Right renal pelvis (tissue), 4 donors: ENCODE results near the gene SLX9. TPM values are rescaled to one million over a fixed set of nuclear protein-coding genes. Genes with fewer than 3 reads are reported as not detected.
"Not testable (repeated sequence)": the region's sequence is repeated elsewhere in the genome, so short reads cannot be mapped to it uniquely, and the experiment has no call there.

Source experiments
- DNase-seq, 4 donors: peaks; one replicate each; pipeline ENCODE4 v3.0.0-alpha.2; 2013; ENCODE audit warnings: low read depth in 4 of 4, low spot score in 3 of 4, missing footprints in 1 of 4
- polyA plus RNA-seq, 4 donors: library from polyadenylated mRNA; unstranded; fragments of 120-200 nt; gene quantifications; one replicate each; pipeline ENCODE4 v1.2.1, GENCODE V29; 2013; ENCODE audit not compliant: insufficient read length in 4 of 4

Gene SLX9
- polyA plus RNA-seq, 4 donors: 13.4 to 27.2 (median 15.0) TPM

DNA sequence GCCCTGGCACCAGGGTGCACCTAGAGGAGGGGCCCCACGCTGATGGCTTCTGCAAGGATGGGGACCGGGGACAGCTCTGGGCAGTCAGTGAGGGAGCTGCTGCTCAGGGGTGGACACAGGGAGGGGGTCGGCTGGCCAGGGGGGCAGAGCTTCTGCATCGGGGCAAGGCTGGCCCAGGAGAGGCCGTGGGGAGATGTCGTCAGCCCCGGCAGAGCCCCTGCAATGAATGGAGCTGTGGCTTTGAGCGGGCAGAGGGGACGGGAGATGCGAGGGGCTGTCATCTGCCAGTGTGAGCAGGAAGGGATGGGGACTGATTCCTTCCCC lies 31.8 kb downstream of the SLX9 start:
- DNase-seq: no peak

DNA sequence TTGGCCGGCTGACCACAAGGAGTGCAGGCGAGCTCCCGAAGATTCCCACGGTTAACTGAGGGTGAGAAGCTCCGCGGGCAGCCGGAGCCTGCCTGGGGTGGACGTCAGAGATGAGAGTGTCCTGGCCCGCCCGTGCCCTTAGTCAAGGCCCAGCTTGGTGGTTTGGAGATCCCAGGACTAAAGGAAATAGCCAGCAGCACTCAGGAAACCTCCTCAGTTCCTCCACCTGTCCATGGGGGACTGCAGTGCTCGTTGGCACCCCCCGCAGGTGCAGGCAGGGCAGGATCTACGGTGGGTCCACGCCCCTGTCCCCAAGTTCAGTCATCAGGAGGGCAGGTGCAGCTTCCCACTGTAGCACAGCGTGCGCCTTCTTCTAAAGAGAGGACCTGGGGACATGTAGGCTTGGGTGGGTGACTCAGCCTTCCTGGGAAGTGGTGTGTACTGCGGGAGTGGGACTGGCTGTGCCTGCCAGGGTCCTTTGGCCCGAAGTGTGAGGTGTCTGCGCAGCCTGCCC lies 32.5 kb downstream of the SLX9 start:
- DNase-seq: no peak

DNA sequence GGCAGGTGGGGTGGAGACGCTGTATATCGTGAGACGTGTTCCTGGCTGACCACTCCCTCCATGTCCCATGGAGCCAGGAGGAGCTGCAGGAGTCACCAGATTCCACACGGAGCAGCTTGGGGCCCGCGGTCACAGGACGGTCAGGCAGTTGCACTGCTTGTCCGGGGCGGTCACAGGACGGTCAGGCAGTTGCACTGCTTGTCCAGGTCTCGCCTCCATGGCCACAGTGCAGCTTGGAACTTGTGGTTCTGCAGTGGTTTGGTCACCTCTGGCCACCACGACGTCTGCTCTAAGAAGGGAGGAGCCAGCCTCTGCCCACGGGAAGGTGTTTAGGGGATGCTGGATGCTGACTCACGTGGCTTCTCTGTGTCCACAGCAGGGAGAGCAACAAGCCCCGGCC lies 33.0 kb downstream of the SLX9 start:
- DNase-seq: no peak

DNA sequence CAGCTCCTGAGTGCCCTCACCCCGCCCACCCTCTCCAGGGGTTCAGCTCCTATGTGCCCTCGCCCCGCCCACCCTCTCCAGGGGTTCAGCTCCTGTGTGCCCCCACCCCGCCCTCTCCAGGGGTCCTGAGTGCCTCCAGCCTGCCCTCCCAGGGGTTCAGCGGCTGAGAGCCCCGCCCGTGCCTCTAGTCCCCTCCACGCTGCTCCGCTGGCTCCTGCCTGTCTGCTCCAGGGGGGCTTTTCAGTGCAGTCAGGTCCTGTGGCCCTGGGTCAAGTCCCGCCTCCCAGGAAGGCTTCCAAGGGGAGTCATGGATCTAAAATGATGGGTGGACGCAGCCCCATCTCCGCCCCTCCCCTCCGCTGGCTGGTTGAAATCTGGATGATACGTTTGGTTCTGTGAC lies 33.8 kb downstream of the SLX9 start:
- no peak for DNase-seq

DNA sequence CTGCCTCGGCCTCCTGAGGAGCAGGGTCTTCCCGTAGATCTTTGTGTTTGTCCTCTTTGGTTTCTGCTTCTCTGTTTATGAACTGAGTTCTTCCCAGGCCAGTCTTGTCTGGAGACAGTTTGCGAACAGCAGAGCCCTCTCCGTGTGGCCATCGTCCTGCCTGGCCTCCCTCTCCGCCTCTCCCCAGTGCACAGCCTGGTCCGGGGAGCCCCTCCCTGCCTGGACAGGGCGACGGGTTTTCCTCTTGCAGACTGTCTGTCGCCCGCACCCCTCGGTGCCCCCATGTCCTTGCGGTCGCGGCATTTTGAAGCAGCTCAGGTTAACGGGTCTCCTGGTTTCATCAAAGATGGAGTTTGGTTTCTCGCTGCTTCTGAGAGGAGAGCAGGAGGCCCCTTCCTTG lies 34.8 kb downstream of the SLX9 start:
- no peak for DNase-seq

DNA sequence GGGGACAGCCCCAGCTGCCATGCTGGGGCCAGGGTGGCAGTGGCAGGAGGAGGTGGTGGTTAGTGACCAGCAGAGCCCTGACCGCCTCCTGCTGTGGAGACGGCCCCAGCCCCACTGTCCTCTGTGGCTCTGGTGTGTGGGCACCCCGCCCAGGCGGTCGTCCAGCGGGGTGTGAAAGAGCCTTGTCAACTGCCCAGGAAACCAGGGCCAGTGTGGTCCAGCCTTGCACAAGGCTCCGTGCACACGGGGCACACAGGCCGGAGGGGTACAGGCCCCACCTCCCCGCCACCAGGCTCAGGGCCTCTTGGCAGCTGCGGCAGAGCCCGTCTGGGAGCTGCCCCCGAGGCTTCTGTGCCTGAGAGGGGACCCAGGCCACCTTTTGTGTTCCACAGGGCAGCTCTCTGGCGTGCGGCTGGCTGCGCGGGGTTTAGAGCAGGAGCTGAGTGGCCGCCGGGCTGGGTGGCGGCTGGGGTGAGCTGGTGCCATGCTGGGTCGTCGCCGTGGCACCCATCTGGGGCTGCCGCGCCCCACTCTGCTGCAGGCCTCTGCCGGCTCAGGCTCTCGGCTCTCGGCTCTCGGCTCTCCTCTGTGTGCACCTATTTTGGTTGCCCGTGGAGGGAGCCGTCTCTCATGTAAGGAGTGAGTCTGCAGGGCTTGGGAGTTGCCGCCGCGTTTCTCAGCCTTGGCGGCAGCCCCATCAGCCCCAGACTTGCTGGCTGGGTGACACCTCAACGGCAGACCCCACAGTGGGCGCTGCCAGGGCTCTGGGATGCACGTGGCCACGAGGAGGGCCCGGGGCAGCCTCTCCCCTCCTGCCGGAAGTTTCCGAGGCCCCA lies 36.1 kb downstream of the SLX9 start:
- no peak for DNase-seq

DNA sequence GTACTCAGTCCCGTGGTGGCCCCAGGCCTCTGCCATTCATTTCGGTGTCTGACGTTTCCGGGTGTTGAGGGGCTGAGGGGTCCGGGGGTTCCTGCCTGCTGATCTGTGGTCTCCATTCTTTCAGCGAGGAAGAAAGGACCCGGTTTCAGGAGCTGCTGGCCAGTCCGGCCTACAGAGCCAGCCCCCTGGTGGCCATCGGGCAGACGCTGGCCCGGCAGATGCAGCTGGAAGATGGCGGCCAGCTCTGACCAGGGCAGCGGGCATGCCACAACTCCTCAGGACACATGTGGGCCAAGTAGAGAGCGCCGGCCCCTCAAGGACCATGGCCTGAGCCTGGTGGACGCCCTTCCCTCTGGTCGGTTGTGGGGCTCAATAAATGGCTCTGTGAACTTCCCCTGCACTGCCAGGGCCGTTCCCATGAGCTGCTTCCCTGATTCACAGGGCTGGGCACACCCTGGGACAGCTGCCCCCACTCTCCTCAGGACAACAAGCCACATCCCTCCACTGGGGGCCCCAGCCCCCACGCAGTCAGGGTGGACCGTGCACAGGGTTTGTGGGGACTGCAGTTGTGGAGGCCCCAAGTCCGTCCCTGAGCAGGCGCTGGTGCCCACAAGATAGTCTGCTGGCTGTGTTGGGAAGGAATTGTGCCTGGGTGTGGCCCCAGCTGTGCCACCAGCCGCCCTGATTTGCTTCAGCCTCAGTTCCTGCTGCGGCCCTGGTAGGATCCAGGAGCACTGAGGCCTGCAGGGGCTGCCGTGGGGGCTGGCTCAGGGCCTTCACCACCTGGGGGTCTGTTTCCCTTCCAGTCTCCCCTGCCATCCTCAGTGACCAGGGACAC lies 36.9 kb downstream of the SLX9 start:
- not testable (repeated sequence) for DNase-seq

DNA sequence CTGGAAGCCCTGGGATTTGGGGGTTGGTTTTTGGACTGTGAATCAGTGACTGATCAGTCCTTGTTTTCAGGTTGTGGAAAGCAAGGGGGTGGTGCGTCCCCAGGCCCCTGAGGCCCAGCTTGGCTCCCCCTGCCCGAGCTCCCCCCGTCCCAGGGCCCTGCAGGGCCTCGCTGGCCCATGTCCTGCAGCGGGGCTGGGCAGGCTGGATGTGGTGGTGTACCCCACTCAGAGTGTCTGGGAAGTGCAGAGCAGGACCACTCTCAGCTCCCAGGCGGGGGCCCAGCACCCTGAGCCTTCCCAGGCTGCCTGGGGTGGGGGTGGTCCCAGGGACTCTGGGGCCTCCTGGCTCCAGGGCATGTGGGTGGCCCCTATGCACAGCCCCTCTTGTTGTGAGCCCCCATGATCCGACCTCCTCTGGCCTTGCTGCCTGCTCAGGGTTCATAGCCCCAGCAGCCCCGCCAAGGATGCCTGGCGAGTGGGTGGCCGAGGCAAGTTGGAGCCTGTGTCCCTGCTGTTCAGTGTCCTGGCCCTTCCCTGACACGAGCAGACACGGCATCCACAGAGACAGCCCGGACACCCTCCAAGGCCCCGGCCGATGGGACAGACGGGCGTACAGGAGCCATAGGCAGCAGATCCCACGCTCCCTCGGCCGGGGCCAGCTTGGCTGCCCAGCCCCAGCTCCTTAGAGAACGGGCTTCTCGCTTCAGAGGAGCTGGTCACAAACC lies 37.9 kb downstream of the SLX9 start:
- no peak for DNase-seq

DNA sequence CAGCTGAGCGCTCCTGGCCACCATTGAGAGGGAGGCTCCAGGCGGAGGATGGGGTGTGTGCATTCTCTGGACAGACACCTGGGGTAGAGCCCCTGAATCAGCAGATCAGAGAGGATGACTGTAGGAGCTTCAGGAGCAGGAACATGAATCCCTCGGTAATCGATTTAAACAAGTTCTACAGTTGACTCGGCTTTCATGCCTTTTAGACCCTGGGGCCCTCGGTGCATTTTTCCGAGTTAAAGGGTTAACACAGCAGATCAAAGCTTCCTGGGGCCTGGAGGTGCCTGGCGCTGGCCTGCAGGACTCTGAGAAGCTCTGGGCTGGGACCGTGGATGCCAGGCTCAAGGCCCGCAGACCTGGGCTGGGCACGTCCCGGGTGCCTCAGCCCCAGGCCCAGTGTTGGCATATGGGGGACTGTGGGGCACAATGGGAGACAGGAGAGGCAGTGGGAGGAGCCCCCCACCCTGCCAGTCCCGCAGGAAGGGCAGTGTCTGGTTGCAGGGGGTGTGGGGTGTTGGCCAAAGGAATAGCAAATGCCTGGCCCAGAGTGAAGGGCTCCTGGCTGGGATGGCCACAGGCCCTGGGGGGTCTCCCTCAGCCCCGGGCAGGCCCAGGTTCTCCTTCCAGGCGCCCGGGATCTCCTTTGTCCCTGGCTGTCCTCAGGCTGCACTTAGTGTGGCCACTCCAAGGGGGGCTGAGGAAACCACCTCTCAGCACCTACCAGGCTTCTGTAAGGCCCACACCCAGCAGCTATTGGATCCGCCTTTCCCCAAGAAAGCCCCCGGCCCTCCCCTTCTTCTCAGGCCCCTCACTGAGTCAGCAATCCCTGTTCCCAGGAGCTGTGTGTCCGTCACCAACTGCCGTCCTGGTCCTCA lies 40.1 kb downstream of the SLX9 start:
- no peak for DNase-seq

DNA sequence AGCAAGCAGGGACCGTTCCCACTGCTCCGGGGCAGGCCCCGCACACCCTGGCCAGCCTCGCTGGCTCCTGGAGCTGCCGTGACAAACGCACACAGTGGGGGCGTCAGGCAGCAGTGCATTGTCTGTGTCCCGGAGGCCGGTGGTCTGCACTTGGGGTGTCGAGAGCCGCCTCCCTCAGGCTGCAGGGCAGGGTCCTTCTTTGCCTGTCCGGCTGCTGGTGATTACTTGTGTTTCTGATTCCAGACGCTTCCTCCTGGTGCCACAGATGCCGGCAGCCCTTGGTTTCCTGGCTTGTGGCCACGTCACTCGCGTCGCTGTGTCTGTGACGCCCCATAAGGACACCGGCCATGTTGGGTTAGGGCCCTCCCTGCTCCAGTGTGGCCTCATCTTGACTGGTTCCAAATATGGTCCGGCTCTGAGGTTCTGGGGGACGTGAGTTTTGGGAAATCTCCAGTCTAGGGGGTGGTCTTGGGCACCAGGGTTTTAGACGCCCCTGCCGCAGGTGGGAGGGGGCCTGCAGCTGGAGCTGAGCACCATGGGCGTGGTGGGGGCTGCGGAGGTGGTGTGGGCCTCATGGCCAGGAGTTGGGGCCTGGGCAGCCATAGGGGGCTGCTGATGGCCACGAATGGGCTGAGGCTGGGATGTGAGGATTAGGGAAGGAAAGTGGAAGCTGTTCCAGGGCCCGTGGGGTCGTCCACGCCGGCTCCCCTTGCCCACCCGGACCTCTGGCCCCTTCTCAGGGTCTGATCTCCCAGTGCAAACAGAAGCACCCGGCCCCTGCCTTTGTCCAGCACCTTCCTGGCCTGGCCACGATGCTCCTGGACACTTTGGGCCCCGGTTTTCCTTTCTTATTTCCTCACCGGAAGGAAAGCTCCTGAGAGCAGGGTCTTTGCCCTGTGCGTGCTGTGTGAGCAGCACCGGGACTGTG lies 41.0 kb downstream of the SLX9 start:
- no peak for DNase-seq

DNA sequence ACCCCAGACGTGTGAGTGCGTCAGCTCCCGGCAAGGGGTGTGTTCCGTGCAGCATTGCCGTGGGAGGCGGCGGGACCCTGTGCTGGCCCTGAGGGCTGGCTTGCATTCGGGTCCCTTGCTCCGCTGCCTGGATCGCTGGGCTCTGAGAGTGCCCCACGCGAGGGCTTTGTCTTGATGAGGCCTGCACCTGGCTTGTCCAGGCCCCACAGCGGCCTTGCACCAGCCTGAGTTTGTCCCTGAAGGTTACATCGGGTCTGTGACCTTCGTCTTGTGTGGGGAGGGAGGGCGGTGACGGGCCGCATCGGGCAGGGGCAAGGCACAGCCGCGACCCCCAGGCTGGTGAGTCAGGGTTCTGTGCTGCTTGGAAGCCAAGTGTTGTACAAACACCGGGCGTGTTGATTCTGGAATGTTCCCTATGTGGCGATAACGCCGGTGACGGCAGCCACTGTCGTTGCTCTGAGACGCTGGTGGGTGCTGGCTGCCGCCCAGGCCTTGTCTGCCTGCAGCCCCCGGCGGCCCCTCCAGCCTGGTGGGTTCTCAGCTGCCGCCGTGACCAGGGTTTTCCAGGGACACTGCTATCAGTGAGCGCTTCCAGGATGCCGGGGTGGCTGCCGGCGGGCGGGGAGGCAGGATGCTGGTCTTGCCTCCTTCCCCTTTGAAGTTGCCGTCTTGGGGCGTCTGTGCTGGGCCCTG lies 42.9 kb downstream of the SLX9 start:
- no peak for DNase-seq

DNA sequence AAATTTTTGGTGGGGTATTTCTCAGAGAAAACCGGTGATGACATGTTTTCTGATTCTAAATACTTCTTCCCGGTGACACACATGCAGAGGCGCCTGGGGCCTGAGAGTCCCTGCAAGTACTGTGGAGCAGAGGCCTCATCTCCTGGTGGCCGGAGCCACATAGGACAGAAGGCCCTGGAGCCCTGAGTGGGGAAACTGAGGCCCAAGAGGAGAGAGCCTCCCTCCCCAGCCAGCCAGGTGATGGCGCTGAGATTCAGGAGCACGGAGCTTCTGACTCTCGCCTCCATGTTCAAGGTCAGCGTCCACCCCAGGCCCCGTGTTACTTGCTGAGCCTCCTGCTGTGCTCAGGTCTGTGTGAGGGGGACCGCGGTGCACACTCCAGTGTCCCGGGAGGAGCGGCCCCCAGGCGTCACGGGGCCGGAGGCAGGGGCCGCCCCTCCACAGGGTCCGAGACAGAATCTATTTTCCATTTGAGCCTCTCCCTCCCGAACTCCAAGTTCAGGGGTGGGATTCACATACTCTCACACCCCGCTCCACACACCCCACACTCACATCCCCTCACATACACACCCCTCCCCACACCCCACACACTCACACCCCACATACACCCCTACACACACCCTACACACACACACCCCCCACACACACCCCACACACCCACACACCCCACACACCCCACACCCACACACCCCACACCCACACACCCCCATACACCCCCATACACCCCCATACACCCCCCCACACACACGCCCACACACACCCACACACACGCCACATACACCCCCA lies 43.8 kb downstream of the SLX9 start:
- DNase-seq: no peak

DNA sequence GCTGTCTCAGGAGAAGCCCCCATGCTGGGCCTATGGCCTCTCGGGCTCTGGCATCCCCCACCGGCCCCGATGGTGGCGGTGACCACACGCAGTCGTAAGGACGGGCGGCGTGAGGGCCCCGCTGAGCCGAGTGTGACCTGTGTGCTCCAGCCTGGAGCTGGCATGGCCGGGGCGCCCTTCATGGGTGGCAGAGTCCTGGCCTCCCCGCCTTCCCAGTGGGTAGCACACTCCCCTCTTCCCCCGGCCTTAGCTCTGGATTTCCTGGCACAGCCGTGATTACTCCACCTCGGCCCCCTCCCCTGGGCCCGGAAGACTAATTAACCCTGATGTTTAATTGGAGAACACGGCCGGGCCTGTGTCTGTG lies 44.6 kb downstream of the SLX9 start:
- DNase-seq: no peak

DNA sequence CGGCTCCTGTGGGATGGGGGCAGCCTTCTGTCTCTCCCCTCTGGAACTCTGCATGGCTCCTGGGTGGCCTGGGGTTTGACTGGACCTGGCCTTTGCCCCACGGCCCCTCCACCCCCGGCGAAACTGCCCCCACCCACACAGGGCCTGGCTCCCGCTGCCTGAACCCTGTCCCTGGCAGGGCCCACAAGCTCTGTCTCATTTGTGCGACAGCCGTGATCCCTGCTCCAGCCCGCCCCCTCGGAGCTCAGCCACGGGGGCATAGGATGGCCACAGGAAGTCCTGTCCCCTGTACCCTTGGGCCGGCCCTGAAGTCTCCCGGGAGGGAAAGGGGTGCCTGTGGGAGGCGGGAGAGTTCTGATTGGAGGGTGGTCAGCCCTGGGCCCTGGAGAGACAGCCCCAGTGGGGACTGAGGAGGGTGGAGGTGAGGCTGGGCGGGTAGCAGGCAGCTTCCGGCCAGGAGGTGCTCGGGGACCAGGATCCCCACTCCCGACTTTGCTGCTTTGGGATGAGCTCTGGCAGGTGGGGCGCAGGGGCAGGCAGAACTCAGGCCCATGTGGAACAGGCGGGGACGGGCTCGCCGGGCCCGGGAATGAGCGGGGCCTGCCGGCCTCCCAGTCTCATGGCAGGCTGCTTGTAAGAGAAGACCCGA lies 45.1 kb downstream of the SLX9 start:
- DNase-seq: no peak

DNA sequence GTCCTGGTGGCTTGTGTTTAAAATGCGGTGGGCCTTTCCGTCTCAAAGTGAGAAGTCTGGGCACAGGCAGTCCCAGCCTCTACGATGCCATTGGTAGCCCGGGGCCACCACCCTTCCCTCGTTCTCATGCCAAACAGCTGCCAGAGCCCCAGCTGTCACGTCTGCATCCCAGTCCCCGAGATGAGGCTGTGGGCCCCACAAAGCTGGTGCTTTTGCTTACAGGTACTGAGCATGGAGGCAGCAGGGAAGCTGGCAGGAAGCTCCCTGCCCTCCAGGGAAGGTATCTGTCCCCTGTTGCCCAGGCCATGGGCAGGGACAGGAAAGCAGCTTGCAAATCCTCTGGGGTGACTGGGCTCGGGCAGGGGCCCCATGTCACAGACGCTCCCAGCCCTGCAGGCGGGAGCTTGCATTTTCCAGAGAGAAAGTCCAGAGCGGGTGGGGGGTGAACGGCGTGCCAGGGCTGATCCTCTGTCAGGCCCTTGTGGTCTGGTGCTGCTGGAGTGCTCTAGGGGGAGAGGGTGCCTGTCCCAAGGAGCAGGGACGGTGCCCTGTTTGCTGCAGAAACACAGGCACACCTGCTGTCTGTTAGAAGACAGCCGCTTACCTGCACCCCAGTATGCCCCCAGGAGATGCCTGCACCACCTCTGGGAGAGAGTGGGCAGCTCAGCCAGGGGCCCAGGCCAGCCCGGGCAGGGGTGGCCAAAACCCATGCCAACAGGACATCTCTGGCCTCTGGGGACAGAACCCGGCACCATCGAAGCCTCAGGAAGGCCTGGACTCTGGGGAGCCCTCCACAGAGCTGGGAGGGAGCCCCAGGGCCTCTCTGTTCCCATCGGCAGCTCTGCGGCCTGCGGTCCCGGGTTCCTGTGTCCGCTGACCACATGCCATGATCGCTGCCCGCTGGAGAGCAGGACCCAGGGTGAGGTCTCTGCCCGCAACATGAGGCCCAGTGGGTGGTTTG lies 45.9 kb downstream of the SLX9 start:
- DNase-seq: no peak
